Loucy (cell line): Measurements from ENCODE around the gene LONP1.

Experiments used
- CTCF ChIP-seq: fragments of 200-600 bp; sonication (generic); conservative IDR thresholded peaks from 2 replicates; pipeline ENCODE4 v1.5.1; 2014; ENCODE audit warnings: mild to moderate bottlenecking, antibody characterized with exemption, low read length
- EZH2phosphoT487 ChIP-seq: fragments of 200-600 bp; IDR thresholded peaks from 2 replicates; pipeline ENCODE4 v1.6.1; 2018; ENCODE audit warnings: antibody characterized with exemption, mild to moderate bottlenecking, moderate library complexity, borderline replicate concordance

DNA sequence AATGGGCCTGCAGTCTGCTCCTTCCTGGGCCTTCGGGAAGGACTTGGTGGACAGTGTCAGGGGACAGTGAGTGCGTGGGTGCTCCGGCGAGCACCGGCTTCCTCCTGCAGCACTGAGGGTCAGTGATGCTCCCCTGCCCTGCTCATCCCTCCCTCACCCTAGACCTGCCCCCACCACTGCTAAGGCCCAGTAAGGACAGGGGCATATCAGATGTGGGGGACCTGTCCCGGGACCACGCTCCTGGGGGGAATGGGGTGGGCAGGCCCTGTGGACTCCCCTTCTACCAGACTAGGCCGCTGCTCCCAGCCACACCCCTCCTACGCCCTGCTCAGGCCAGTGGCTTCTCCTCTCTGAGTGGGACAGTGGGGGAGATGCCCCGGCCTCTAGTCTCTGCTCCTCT lies 42.8 kb downstream of the LONP1 start:
- TF ChIP-seq CTCF: no peak
- no peak for TF ChIP-seq EZH2phosphoT487
